ENCODE measurements around the gene TCOF1.
"Not testable (repeated sequence)": the region's sequence is repeated elsewhere in the genome, so short reads cannot be mapped to it uniquely, and the experiment has no call there.

Gene TCOF1

GRCh38 chr5:150404941-150405816 lies 47.7 kb downstream of the TCOF1 start:
- no peak for DNase-seq (ENCODE audit: low spot score)

DNA sequence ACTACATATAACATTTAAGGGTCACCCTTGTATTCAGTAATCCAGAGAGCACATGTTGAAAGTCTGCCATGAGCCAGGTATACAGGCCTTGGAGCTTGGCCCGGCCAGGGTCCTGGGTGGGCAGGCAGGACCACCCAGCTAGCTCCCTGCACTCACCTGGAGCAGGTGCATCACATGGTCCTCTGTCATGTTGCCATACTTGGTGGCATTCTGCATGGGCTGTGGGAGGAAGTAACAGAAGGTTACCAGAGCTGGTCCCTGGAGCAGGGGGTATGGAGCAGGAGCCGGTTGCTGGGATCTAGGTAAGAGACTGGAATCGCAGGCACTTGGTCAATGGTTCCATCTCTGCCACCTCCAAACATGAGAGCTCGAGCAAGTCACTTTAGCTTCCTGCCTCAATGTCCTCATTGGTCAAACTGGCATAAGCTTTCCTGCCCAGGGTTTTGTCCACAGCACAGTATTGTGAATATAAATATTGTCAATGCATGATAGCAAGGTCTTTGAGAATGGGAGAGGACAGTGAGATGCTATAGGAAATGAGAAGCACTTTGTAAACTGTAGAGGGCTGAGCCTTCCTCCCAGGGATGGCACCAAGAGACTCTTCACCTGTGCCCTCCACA lies 48.7 kb downstream of the TCOF1 start:
- DNase-seq (ENCODE audit: low spot score) = no peak

GRCh38 chr5:150406723-150407095 lies 49.2 kb downstream of the TCOF1 start:
- no peak for DNase-seq (ENCODE audit: low spot score)

DNA sequence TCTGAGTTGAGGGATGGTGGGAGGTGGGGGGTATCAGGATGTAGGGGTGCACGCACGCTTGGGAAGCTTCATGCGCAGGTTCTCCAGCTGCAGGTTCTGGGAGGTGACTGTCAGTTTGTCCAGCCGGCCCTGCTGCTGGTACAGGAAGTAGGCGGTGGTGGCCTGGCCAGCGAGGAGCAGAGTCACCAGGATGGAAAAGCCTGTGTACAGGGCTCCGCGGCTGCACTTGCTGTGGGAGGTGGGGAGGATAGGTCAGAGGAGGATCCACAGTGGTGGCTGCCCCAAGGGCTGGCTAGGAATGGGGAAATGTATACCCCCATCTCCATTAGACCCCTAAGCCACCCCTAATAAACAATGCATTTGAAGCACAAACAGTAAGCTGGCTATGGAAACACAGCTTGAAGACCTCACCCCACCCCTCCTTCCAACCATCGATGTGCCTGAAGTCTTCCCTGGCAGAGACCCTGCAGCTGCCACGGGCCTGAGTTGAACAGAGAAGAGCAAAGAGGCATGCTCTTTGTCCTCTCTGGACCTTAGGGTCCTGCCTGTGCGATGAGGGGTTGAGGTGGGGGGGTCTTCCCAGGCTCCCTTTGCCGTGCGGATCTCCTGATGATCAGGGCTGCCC lies 49.7 kb downstream of the TCOF1 start:
- no peak for DNase-seq (ENCODE audit: low spot score)

DNA sequence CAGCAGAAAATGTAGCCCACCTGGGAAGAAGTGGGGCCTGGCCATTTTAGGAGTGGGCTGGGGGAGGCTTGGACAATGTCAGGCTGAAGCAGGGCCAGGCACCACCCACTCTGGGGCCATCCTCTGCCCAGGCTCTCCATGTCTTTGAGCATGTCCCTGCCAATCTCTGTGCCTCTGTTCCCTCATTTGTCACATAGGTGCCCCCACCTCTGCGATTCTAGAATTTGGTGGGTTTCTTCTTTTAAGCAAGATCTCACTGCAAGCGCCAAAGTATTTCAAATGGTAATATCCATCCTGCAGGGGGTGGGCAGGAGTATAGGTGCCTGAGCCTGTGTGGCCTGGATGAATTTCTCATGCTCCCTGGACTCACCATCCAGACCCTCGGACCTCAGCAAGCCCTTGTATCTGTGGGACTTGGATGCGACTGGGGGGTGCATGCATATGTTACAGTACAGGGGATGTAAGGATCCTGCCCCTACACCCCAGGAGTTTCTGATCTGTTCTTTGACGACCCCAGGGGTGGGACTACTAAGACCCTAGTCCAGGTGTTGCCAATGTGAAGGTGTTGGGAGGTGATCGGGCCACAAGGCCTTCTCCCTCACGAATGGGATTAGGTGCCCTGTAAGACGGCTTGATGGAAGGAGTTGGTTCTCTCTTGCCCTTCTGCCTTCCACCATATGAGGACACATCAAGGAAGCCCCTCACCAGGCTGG lies 50.9 kb downstream of the TCOF1 start:
- DNase-seq (ENCODE audit: low spot score) = no peak

DNA sequence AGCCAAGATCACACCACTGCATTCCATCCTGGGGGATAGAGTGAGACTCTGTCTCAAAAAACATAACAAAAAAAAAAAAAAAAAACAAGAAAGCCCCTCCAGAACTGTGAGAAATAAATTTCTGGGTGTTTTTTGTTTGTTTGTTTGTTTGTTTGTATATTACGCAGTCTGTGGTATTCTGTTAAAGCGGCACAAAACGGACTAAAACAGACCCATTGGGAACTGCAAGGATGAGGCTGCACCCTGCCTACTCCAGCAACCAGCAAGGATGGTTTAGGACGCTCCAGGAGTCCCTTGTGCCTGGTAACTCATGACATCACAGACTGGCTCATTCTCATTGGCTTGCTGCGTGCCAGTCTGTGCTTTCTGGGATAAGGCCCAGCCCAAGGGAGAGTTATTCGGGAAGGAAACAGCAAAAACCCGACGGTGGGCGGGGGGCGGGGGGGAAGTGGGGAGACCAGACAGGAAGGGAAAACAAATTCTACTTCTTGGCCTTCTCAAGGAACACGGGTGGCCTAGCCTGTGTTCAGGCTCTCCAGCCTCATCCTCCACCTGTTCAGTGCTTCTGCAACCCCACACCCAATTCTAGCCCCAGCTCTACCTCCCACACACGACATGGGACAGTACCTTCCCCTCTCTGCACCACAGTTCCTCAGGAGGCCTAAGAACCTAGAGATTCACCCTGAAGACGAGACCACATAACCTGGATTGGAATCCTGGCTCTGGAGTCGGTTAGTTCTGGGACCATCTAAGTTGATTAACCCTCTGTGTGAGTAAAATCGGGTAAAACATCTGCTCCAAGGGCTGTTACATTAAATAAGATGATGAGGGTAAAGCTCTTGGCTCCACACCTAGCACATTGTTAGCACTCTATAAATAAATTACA lies 52.4 kb downstream of the TCOF1 start:
- peak; percentile 84 for DNase-seq (ENCODE audit: low spot score)

DNA sequence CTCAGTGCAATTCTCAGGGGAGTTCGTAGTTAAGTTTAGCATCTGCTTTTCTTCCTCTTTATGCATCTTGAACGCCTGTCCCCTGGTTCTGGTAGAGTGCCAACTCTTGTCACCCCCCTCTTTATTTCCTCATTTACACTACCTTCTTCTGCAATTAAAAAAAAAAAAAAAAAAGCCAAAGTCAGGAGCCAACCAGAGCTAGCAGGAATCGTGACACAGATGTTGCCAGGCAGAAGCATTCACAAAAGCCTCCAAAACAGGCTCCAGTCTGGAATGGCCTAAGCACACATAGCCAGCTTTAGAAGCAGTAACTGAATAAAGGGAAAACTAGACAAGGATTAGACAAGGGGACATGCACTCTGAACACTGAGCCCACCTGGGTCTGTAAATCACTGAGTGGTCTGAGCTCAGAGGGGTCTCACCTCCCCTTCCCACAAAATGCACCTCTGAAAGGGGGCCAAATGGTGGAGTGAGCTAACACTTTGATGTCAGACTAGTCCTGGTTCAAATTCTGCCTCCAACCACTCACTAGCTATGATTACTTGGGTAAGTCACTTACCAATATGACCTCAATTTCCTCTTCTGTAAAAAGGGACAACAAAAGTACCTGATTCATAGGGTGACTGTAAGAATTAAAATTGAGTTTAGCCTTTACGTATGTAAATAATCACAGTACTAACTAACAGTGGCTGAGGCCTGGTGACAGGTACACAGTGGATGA lies 53.2 kb downstream of the TCOF1 start:
- no peak for DNase-seq (ENCODE audit: low spot score)

DNA sequence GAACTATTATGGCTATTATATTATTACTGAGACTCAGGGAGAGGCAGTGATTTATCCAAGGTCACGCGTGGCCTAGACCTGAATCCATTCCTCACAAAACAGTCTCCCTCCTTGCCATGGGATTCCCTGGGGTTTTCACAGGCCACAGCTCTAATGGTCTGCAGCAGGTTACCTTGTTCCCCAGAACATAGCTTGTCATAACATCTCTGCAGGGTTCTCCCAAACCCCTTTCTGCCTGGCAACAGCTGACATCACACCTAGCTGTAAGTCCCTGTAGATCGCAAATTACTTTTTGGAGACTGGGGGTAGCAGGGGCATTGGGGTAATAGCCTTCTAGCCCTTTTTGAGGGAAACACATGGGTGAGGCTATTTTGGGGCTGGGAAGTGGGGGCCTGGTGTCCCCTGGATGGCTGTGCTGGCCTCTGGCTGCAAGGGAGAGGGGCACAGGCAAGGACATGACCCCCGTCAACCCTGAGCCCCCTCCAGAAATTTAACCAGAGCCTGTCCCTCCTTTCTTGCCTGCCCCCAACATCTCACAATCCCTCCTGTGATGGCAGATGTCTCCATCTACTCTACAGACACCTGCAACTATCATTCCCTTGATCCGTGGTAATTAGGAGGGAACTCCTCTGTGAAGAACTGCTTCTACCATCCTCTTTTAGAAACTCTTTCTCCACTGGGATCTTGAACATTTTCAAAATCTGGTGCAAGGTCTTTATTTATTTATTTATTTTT lies 53.9 kb downstream of the TCOF1 start:
- no peak for DNase-seq (ENCODE audit: low spot score)

DNA sequence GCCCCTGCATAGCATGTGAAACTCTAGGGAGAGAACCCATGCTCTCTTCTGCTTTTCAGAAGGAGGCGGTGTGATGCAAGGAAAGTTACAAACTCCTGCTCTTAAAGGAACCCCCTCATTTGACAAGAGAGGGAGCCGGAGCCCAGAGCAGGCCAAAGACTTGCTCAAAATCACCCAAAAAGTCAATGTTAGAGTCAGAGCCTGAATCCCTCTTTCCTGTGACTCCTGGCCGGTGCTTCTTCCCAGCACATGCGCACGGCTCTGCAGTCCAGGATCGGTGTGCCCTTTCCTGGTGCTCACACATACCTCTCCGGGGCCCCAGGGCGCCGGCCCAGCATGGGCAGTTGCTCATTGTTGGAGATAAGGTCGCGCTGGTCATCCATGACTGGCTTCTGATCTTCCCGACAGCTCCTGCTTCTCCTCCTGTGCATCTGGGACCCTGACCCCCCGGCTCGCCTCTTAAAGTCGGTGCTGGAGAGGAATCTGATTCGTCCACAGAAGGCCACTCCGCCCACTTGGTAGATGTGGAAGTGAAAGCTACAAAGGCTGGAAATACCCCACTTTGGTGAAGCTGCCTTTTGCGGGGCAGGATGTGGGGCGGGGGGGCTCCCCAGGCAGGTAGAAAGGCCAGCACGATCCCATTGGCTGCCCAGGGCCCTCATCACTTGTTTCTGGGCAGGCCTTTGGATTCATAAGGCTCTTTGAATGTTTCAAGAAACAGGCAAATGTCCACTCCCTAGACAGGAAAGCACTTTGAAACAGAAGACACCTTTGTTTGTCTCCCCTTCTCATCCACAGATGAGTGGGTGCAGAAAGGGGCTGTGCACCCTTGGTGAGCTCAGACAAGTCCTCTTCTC lies 55.0 kb downstream of the TCOF1 start, which contains the start of gene CD74:
TSS of gene CD74 (minus strand) at position 592 of the 857 bp plus-strand sequence. CDS start at position 431, 161 bp downstream.
- peak; percentile 81 for DNase-seq (ENCODE audit: low spot score)

- no peak for DNase-seq (ENCODE audit: low spot score)
These were observed 55.8 kb downstream of the TCOF1 start for GRCh38 chr5:150413176-150413901.

- DNase-seq (ENCODE audit: low spot score) = not testable (repeated sequence)
These were observed 56.6 kb downstream of the TCOF1 start for GRCh38 chr5:150413902-150414790.

- no peak for DNase-seq (ENCODE audit: low spot score)
These were observed 62.3 kb downstream of the TCOF1 start for GRCh38 chr5:150419630-150420270.

GRCh38 chr5:150422075-150422474 lies 64.6 kb downstream of the TCOF1 start:
- DNase-seq (ENCODE audit: low spot score) = no peak

DNA sequence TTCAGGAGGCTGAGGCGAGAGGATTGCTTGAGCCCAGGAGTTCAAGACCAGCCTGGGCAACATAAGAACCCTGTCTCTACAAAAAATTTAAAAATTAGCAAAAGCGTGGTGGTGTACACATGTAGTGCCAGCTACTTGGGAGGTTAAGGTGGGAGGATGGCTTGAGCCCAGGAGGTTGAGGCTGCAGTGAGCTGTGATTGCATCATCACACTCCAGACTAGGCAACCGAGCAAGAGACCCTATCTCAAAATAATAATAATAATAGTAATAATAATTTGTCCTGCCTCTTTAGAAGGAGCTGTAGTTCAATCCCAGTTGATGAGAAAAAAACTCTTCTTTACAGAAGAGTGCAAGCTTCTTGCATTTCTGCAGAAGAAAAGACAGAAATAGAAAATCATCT lies 65.3 kb downstream of the TCOF1 start:
- no peak for DNase-seq (ENCODE audit: low spot score)

- DNase-seq (ENCODE audit: low spot score) = not testable (repeated sequence)
These were observed 68.7 kb downstream of the TCOF1 start for GRCh38 chr5:150426165-150426564.

- no peak for DNase-seq (ENCODE audit: low spot score)
These were observed 70.8 kb downstream of the TCOF1 start for GRCh38 chr5:150428106-150428876.
